GM18508 (cell line): ENCODE measurements around the gene CX3CR1.

ENCODE experiments used
- ATAC-seq: cut with Tn5 transposase; IDR thresholded peaks from one replicate; pipeline ENCODE4 v1.9.1; 2021; ENCODE audit warnings: moderate number of reproducible peaks; ENCODE audit not compliant: insufficient read depth, unreplicated experiment

CX3CR1 gene

DNA sequence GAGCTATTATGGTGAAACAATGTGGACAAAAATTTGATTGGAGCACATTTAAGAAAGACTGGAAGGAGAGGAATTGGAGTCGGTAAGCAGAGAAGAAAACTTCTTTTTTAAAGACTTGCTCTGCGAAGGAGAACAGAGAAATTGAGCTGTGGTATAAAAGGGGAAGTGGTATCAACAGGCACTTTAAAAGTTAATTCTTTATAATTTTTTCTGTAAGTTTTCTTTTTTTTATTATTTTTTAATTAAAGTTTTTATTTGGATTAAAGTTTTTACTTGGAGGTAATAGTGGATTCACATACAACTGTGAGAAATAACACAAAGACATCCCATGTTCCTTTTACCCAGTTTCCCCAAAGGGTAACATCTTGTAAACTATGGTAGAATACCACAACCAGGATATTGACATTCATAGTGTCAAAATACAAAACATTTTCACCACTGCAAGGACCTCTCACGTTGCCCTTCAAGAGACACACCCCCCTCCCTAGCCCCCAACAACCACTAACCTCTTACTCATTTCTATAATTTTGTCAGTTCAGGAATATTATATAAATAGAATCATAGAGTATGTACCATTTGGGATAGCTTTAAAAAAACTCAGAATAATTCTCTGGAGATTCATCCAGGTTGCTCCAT lies 53.6 kb downstream of the CX3CR1 start:
- ATAC-seq: no peak

DNA sequence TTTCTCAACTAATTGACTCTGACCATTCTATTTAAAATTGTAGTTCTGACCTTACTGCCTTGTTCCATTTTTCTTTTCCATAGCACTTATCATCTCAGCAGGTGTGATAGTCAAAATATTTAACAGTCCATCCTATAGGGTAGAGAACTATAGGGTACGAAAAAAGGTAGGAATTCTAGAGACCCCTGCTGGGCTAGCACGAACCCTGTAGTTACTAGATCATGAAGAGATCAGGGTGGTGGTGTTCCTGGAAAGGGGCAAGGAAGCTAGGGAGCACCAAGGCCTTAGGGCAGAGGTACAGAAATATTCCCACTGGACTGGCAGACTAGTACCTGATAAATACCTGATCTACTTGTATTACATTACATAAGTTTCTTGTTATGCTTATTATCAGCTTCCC lies 55.5 kb downstream of the CX3CR1 start:
- ATAC-seq: no peak

GRCh38 chr3:39222939-39223338 lies 56.9 kb downstream of the CX3CR1 start:
- no peak for ATAC-seq

GRCh38 chr3:39222462-39222861 lies 57.4 kb downstream of the CX3CR1 start:
- ATAC-seq: no peak

DNA sequence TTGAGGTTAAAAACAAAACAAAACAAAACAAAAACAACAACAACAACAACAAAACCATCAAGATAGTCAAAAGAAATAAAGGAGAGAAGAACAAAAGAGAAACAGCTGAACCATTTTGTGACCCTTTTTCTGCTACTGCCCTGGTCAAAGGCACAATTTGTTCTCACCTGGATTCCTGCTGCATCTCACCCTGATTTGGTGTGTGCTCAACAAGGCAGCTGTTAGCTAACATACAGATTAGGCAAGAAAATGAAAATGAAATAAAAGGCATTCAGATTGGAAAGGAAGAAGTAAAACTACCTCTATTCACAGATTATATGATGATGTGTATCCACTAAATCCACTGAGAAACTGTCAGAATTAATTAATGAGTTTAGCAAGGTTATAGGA lies 58.7 kb downstream of the CX3CR1 start:
- ATAC-seq: no peak

- no peak for ATAC-seq
Observed at GRCh38 chr3:39220407-39221140, 59.3 kb downstream of the CX3CR1 start.

- no peak for ATAC-seq
Observed at GRCh38 chr3:39219702-39220101, 60.1 kb downstream of the CX3CR1 start.

DNA sequence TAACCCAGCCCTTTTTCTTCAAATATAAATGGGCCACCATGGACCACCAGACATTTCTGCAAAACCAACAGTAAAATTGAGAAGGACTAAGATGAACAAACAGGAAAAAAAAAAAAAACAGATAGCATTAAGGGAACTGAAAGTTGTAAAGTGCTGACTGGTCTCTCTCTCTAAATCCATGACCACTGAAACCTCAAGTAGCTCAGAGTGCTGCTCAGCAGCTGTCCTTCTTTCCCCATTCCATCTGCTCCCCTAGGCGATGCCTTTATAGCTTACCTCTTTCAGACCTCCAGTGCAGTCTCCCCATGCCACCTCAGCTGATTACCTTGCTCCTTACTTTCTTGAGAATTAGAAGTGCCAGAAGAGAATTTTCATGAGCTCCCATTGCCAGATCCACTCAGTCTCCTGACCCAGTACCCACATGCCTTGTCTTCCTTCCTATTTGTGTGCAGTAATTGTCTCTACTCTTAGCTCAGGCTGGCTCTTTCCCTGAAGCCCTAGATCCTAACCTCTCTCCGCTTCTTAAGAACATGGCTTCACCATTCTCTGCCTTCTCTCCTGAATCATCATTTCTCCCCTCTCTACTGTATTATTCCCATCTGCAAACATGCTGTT lies 63.6 kb downstream of the CX3CR1 start:
- ATAC-seq: peak; percentile 86

DNA sequence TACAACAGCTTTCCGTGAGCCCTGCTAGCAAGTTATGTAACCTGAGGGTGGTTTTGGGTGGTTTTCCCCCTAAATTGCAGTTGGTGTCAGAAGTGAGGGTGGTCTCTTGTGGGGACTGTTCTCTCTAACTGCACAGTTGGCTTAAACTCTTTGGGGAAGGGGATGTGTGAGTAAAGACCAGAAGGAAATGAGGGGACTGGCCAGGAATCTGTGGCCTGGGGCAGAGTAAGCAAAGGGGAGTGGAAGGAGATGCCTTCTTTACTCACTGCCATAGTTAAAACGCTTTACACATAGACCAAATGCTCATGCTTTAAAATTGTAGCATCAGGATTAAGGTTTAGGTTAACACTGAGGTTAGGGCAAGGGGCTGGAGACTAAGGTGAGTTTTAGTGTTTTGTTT lies 66.2 kb downstream of the CX3CR1 start:
- no peak for ATAC-seq
